ENCODE measurements around the gene MYO1E. TPM values are rescaled to one million over a fixed set of nuclear protein-coding genes. Genes with fewer than 3 reads are reported as not detected.

MYO1E gene
- total and polyA plus RNA-seq, 2 of the 8 experiments (the other 6 are each of a cell fraction or from before 2014, with no cell fraction given) = 19.6 to 142 TPM

DNA sequence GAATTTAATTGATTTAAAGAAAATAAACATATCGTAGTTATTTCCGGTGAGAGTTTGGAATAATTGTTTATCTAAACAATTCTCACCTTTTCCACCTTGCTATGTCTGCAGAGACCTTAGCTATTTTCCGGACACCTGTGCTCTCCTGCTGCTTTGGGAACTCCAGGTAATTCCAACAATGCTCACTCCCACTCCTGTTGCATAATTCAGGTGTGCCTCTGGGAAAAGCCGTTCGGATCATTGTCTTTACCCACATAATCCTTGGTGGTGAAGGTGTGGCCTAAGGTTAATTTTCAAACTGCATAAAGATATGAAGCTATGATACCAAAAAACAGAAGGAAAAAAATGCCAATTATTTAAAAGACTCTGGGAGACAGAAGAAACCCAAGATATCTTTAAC, 106.6 kb downstream of the MYO1E start:
- Histone ChIP-seq H3K36me3 (ENCODE audit: control insufficient read depth in 2 of 4, insufficient read depth in 4 of 4, low read length in 3 of 4) (no peaks in the 10 kb centered on the region; a peak in 1 of 8 replicates), H3K14ac (ENCODE audit: insufficient read length) (no peak overlapping the region), H3K23ac (ENCODE audit: insufficient read length) (no peak overlapping the region), H3K4me3 (ENCODE audit: extremely low read depth in 1 of 4, insufficient read depth in 2 of 4, low read depth in 3 of 4, low read length in 4 of 4) (no peak overlapping the region), H3K9ac (replicated peaks in 1 of 4; ENCODE audit: extremely low read depth in 1 of 4, low read depth in 3 of 4, low read length in 3 of 4) (no peak overlapping the region), H3K27me3 (replicated peaks in 1 of 4; ENCODE audit: control insufficient read depth in 3 of 4, extremely low read depth in 1 of 4, insufficient read depth in 3 of 4, low read length in 3 of 4) (no peaks in the 10 kb centered on the region), H2BK5ac (ENCODE audit: low read depth, low read length) (no peak overlapping the region), H2AFZ (ENCODE audit: low read length) (no peak overlapping the region), H3K4ac (replicated peaks; ENCODE audit: insufficient read length, low read depth, low read length) (no peak overlapping the region), H2BK120ac (replicated peaks; ENCODE audit: low read depth, low read length) (no peak overlapping the region), H3K23me2 (ENCODE audit: low read depth, low read length) (no peaks in the 10 kb centered on the region), H2BK15ac (ENCODE audit: low read length) (no peak overlapping the region), H2BK20ac (ENCODE audit: low read length) (no peak overlapping the region), H3K79me2 (ENCODE audit: control insufficient read depth in 1 of 2, insufficient read depth in 2 of 2, low read length in 2 of 2) (no peaks in the 10 kb centered on the region), H3K79me1 (ENCODE audit: low read depth, low read length) (no peaks in the 10 kb centered on the region), H3K18ac (ENCODE audit: extremely low read depth, low read length) (no peak overlapping the region), H4K91ac (replicated peaks; ENCODE audit: insufficient read length, low read length) (no peak overlapping the region), H3K4me2 (ENCODE audit: insufficient read depth in 1 of 2, low read depth in 2 of 2, low read length in 2 of 2) (no peak overlapping the region), H3K9me3 (ENCODE audit: insufficient read depth in 2 of 2, low read depth in 1 of 2, low read length in 1 of 2) (no peaks in the 10 kb centered on the region), H3K4me1 (replicated peaks in 1 of 4; ENCODE audit: control insufficient read depth in 3 of 4, insufficient read depth in 4 of 4, low read length in 3 of 4) (peaks cover 0 to 2% (median 0%) of the 10 kb centered on the region in 4 experiments; a peak in 3 of 7 replicates), H4K8ac (ENCODE audit: extremely low read depth, insufficient read depth, low read length) (no peak overlapping the region), H2BK12ac (ENCODE audit: low read depth, low read length) (no peak overlapping the region), H4K5ac (ENCODE audit: insufficient read length, low read depth, low read length) (no peak overlapping the region), H2AK5ac (ENCODE audit: low read depth, low read length) (no peak overlapping the region), H3K56ac (replicated peaks; ENCODE audit: insufficient read length, low read depth, low read length) (no peak overlapping the region), H3K27ac (ENCODE audit: low read depth, low read length) (no peak overlapping the region), H4K20me1 (replicated peaks in 1 of 2; ENCODE audit: control insufficient read depth in 1 of 2, insufficient read depth in 2 of 2, low read length in 2 of 2) (no peaks in the 10 kb centered on the region)
- ChIA-PET CTCF (ENCODE audit: partially characterized antibody) (interaction anchor here (0.6 to 1.5 kb wide), 3 partner anchors 18 to 235 kb away, joined by 3 to 4 read pairs (median 3); no protein-coding TSS in a partner anchor), POLR2A (ENCODE audit: partially characterized antibody) (no interaction called here)
- DNase-seq (ENCODE audit: low read depth in 1 of 2, low spot score in 2 of 2) = no peak
- no peak for FAIRE-seq
- TF ChIP-seq CBX5 (IDR thresholded peaks at IDR 0.05; ENCODE audit: low read depth, low read length) = no peak
- TF ChIP-seq EZH2 (IDR thresholded peaks at IDR 0.05; ENCODE audit: low read depth, low read length, severe bottlenecking) = no peak
- TF ChIP-seq, protein P1, sequence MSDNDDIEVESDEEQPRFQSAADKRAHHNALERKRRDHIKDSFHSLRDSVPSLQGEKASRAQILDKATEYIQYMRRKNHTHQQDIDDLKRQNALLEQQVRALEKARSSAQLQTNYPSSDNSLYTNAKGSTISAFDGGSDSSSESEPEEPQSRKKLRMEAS (IDR thresholded peaks at IDR 0.05) = no peak
- TF ChIP-seq TAF1 (IDR thresholded peaks at IDR 0.05; ENCODE audit: low read depth, low read length) = no peak
- TF ChIP-seq POLR2AphosphoS5 (IDR thresholded peaks at IDR 0.05; ENCODE audit: low read depth, low read length) = no peak
- TF ChIP-seq TEAD4 (IDR thresholded peaks at IDR 0.05; ENCODE audit: low read depth, low read length) = peak; percentile 45; the same call in 1 of the 2 replicates
- TF ChIP-seq CREB1 (IDR thresholded peaks at IDR 0.05) = no peak
- no peak for TF ChIP-seq HDAC6 (IDR thresholded peaks at IDR 0.05; ENCODE audit: low read depth, low read length)
- no peak for TF ChIP-seq BRCA1 (IDR thresholded peaks at IDR 0.05; ENCODE audit: low read depth, low read length)
- peak; percentile 69 for TF ChIP-seq CEBPB (IDR thresholded peaks at IDR 0.05; ENCODE audit: low read depth, low read length)
- no peak for TF ChIP-seq KDM1A (IDR thresholded peaks at IDR 0.05; ENCODE audit: borderline replicate concordance, low read length)
- TF ChIP-seq TBP (IDR thresholded peaks at IDR 0.05; ENCODE audit: low read depth, low read length) = no peak
- TF ChIP-seq JUN (IDR thresholded peaks at IDR 0.05; ENCODE audit: low read depth, low read length) = no peak
- no peak for TF ChIP-seq MAFK (IDR thresholded peaks at IDR 0.05; ENCODE audit: low read depth, low read length)
- peak; percentile 74; the same call in 1 of the 2 replicates for TF ChIP-seq TCF12 (IDR thresholded peaks at IDR 0.05; ENCODE audit: low read depth, low read length)
- WGBS, 2 experiments (ENCODE audit: extremely low coverage in 1 of 2, insufficient coverage in 1 of 2, insufficient read length in 1 of 2, insufficient replicate concordance in 2 of 2, low coverage in 1 of 2, low lambda C conversion rate in 2 of 2, missing lambda C conversion rate in 1 of 2) = 79% methylated on average over 5 of the region's 5 CpGs; no CpG with 5 or more reads in 1 of the 2 experiments
